Right hindlimb (tissue), 1 donor: ENCODE measurements around the gene SIPA1L2.
"Not testable (repeated sequence)": the region's sequence is repeated elsewhere in the genome, so short reads cannot be mapped to it uniquely, and the experiment has no call there.

Experiments
- DNase-seq: peaks from one replicate; pipeline ENCODE4 v3.0.0-alpha.2; 2018

SIPA1L2 gene

GRCh38 chr1:232612836-232613235, 17.1 kb downstream of the SIPA1L2 start:
- DNase-seq, result not testable (repeated sequence)

- DNase-seq, result no peak
These were observed 18.1 kb downstream of the SIPA1L2 start for GRCh38 chr1:232611834-232612233.

- DNase-seq, result not testable (repeated sequence)
These were observed 18.8 kb downstream of the SIPA1L2 start for GRCh38 chr1:232610902-232611745.

GRCh38 chr1:232610192-232610901, 19.6 kb downstream of the SIPA1L2 start:
- peak; percentile 43 for DNase-seq

GRCh38 chr1:232608427-232608826, 21.5 kb downstream of the SIPA1L2 start:
- no peak for DNase-seq

GRCh38 chr1:232602622-232603021, 27.3 kb downstream of the SIPA1L2 start:
- DNase-seq, result no peak

GRCh38 chr1:232600424-232601258, 29.3 kb downstream of the SIPA1L2 start:
- DNase-seq, result no peak

GRCh38 chr1:232599178-232600041, 30.5 kb downstream of the SIPA1L2 start:
- DNase-seq, result no peak

- no peak for DNase-seq
These were observed 31.1 kb downstream of the SIPA1L2 start for GRCh38 chr1:232598837-232599177.

- no peak for DNase-seq
These were observed 31.8 kb downstream of the SIPA1L2 start for GRCh38 chr1:232598133-232598532.

- no peak for DNase-seq
These were observed 32.2 kb downstream of the SIPA1L2 start for GRCh38 chr1:232597721-232598120.

GRCh38 chr1:232596666-232597303, 33.1 kb downstream of the SIPA1L2 start:
- DNase-seq, result no peak

GRCh38 chr1:232594768-232595698, 34.9 kb downstream of the SIPA1L2 start:
- no peak for DNase-seq

GRCh38 chr1:232593717-232594502, 36.0 kb downstream of the SIPA1L2 start:
- no peak for DNase-seq

GRCh38 chr1:232591344-232591743, 38.6 kb downstream of the SIPA1L2 start:
- no peak for DNase-seq

GRCh38 chr1:232590744-232591082, 39.2 kb downstream of the SIPA1L2 start:
- DNase-seq, result no peak

GRCh38 chr1:232589812-232590743, 39.9 kb downstream of the SIPA1L2 start:
- no peak for DNase-seq

- DNase-seq, result no peak
These were observed 40.7 kb downstream of the SIPA1L2 start for GRCh38 chr1:232589111-232589811.
